ENCODE data around the gene HEATR1. TPM values are rescaled to one million over a fixed set of nuclear protein-coding genes. Genes with fewer than 3 reads are reported as not detected.

HEATR1 gene
- total RNA-seq, 1 donor from 2014 or later, result 27.4 TPM

GRCh38 chr1:236561976-236562375 lies 42.3 kb downstream of the HEATR1 start:
- no peaks in the 10 kb centered on the region for H3K27me3 ChIP-seq (ENCODE audit: control insufficient read depth, insufficient read depth, low read length)
- no peak overlapping the region for H3K4me3 ChIP-seq (ENCODE audit: low read depth, low read length)
- no peak for DNase-seq (ENCODE audit: low read depth)
- H3K36me3 ChIP-seq (ENCODE audit: control insufficient read depth, insufficient read depth, low read length), result no peaks in the 10 kb centered on the region
- no peak for TF ChIP-seq CTCF (IDR thresholded peaks at IDR 0.05; ENCODE audit: insufficient read depth, low read length, poor library complexity, severe bottlenecking)

GRCh38 chr1:236560213-236560771 lies 44.0 kb downstream of the HEATR1 start:
- H3K4me3 ChIP-seq (ENCODE audit: low read depth, low read length), result no peak overlapping the region
- no peak for DNase-seq (ENCODE audit: low read depth)
- H3K27me3 ChIP-seq (ENCODE audit: control insufficient read depth, insufficient read depth, low read length), result no peaks in the 10 kb centered on the region
- peaks cover 3% of the 10 kb centered on the region for H3K36me3 ChIP-seq (ENCODE audit: control insufficient read depth, insufficient read depth, low read length)
- TF ChIP-seq CTCF (IDR thresholded peaks at IDR 0.05; ENCODE audit: insufficient read depth, low read length, poor library complexity, severe bottlenecking), result no peak

- TF ChIP-seq CTCF (IDR thresholded peaks at IDR 0.05; ENCODE audit: insufficient read depth, low read length, poor library complexity, severe bottlenecking), result no peak
- peaks cover 3% of the 10 kb centered on the region for H3K36me3 ChIP-seq (ENCODE audit: control insufficient read depth, insufficient read depth, low read length)
- no peaks in the 10 kb centered on the region for H3K27me3 ChIP-seq (ENCODE audit: control insufficient read depth, insufficient read depth, low read length)
- H3K4me3 ChIP-seq (ENCODE audit: low read depth, low read length), result no peak overlapping the region
- no peak for DNase-seq (ENCODE audit: low read depth)
These were observed 45.5 kb downstream of the HEATR1 start for GRCh38 chr1:236558846-236559245.

- H3K4me3 ChIP-seq (ENCODE audit: low read depth, low read length), result no peak overlapping the region
These were observed 46.2 kb downstream of the HEATR1 start for GRCh38 chr1:236558081-236558480.

GRCh38 chr1:236556606-236557005 lies 47.7 kb downstream of the HEATR1 start:
- peaks cover 4% of the 10 kb centered on the region for H3K36me3 ChIP-seq (ENCODE audit: control insufficient read depth, insufficient read depth, low read length)
- H3K4me3 ChIP-seq (ENCODE audit: low read depth, low read length), result no peak overlapping the region
- TF ChIP-seq CTCF (IDR thresholded peaks at IDR 0.05; ENCODE audit: insufficient read depth, low read length, poor library complexity, severe bottlenecking), result no peak
- DNase-seq (ENCODE audit: low read depth), result no peak
- no peaks in the 10 kb centered on the region for H3K27me3 ChIP-seq (ENCODE audit: control insufficient read depth, insufficient read depth, low read length)

More at GRCh38 chr1:236558081-236558480, 46.2 kb downstream of the HEATR1 start:
- DNase-seq (ENCODE audit: low read depth), result no peak
- H3K27me3 ChIP-seq (ENCODE audit: control insufficient read depth, insufficient read depth, low read length), result no peaks in the 10 kb centered on the region
- peaks cover 4% of the 10 kb centered on the region for H3K36me3 ChIP-seq (ENCODE audit: control insufficient read depth, insufficient read depth, low read length)
- no peak for TF ChIP-seq CTCF (IDR thresholded peaks at IDR 0.05; ENCODE audit: insufficient read depth, low read length, poor library complexity, severe bottlenecking)

- Histone ChIP-seq H3K27me3 (ENCODE audit: control insufficient read depth, insufficient read depth, low read length) (no peaks in the 10 kb centered on the region), H3K4me3 (ENCODE audit: low read depth, low read length) (no peak overlapping the region), H3K36me3 (ENCODE audit: control insufficient read depth, insufficient read depth, low read length) (peaks cover 5% of the 10 kb centered on the region)
- TF ChIP-seq CTCF (IDR thresholded peaks at IDR 0.05; ENCODE audit: insufficient read depth, low read length, poor library complexity, severe bottlenecking), result no peak
- no peak for DNase-seq (ENCODE audit: low read depth)
These were observed 50.9 kb downstream of the HEATR1 start for GRCh38 chr1:236553370-236553769.
